Measurements from ENCODE around the gene EEF2K. TPM values are rescaled to one million over a fixed set of nuclear protein-coding genes. Genes with fewer than 3 reads are reported as not detected.

The EEF2K gene
- total RNA-seq, 1 experiment from 2014 or later: 9.1 TPM

DNA sequence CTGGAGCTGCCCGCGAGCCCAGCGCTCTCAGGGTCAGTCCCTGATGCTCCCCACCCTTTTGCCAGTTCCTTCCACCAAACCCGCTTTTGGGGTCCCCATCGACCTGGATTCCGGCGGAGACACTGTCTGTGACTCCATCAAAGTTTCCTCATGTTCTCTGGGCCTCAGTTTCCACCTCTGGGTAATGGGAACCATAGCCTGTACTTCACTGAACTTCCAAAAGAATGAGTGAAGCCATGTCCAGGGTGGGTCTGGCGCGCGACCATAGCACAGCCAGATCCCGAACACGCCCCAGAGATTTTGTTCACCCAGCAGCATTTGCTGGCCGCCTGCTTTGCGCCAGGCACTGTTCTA lies 43.4 kb upstream of the EEF2K start:
- Histone ChIP-seq H3K79me2 (ENCODE audit: low read length) (no peaks in the 10 kb centered on the region), H3K9ac (ENCODE audit: low read length) (no peak overlapping the region), H3K4me3 (ENCODE audit: low read length) (no peak overlapping the region), H3K36me3 (ENCODE audit: low read depth, low read length) (no peaks in the 10 kb centered on the region), H3K9me2 (replicated peaks; ENCODE audit: low read length) (no peaks in the 10 kb centered on the region), H3K27ac (ENCODE audit: low read length) (no peak overlapping the region), H3K4me2 (ENCODE audit: low read length) (no peak overlapping the region), H3K9me3 (ENCODE audit: low read length) (no peaks in the 10 kb centered on the region), H2AFZ (ENCODE audit: low read length) (no peak overlapping the region), H3F3A (ENCODE audit: low read length, unreplicated experiment) (no peaks in the 10 kb centered on the region), H4K20me1 (ENCODE audit: low read length) (no peaks in the 10 kb centered on the region), H3K27me3 (ENCODE audit: low read length) (no peaks in the 10 kb centered on the region), H3K4me1 (ENCODE audit: insufficient read depth, low read length) (no peaks in the 10 kb centered on the region)
- ChIA-PET POLR2A (ENCODE audit: unreplicated experiment) (no interaction called here), CTCF (no interaction called here)
- intact Hi-C loops (cut with micrococcal nuclease): no loop called here
- ATAC-seq (no peak), DNase-seq (no peak)
- TF ChIP-seq EZH2phosphoT487 (IDR thresholded peaks at IDR 0.05; ENCODE audit: borderline replicate concordance, low read length): no peak
- TF ChIP-seq, protein P1, sequence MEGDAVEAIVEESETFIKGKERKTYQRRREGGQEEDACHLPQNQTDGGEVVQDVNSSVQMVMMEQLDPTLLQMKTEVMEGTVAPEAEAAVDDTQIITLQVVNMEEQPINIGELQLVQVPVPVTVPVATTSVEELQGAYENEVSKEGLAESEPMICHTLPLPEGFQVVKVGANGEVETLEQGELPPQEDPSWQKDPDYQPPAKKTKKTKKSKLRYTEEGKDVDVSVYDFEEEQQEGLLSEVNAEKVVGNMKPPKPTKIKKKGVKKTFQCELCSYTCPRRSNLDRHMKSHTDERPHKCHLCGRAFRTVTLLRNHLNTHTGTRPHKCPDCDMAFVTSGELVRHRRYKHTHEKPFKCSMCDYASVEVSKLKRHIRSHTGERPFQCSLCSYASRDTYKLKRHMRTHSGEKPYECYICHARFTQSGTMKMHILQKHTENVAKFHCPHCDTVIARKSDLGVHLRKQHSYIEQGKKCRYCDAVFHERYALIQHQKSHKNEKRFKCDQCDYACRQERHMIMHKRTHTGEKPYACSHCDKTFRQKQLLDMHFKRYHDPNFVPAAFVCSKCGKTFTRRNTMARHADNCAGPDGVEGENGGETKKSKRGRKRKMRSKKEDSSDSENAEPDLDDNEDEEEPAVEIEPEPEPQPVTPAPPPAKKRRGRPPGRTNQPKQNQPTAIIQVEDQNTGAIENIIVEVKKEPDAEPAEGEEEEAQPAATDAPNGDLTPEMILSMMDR (conservative IDR thresholded peaks at IDR 0.05; ENCODE audit: low read depth, low read length): no peak
- TF ChIP-seq EZH2 (IDR thresholded peaks at IDR 0.05; ENCODE audit: low read length, unreplicated experiment): no peak
- no TSS peak for BruUV-seq (replicated peaks)

DNA sequence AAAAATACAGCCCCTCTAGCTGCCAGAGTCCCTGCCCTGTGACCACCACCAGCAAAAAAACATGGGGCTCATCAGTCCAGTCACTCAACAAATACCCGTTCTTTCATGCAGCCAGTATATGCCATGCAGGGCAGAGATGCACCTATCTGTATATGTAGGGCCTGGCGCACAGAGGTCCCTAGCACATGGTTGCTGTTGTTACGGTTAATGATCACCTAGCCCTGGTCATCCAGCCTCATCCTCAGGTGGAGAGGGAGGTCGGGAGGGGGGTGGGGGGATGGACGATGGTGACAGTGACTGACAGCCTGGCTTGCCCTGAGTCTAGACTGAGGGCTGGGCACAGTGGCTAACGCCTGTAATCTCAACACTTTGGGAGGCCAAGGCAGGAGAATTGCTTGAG lies 42.3 kb upstream of the EEF2K start:
- H3K4me3 ChIP-seq (ENCODE audit: low read length): no peak overlapping the region
- H2AFZ ChIP-seq (ENCODE audit: low read length): no peak overlapping the region
- no peak overlapping the region for H3K9ac ChIP-seq (ENCODE audit: low read length)
- POLR2A ChIA-PET (ENCODE audit: unreplicated experiment): no interaction called here
- no peak overlapping the region for H3K4me2 ChIP-seq (ENCODE audit: low read length)
- ATAC-seq (no peak), DNase-seq (no peak)
- no peaks in the 10 kb centered on the region for H3K36me3 ChIP-seq (ENCODE audit: low read depth, low read length)
- H3K9me3 ChIP-seq (ENCODE audit: low read length): no peaks in the 10 kb centered on the region
- no peaks in the 10 kb centered on the region for H3K27me3 ChIP-seq (ENCODE audit: low read length)
- H3K79me2 ChIP-seq (ENCODE audit: low read length): no peaks in the 10 kb centered on the region
- H3K9me2 ChIP-seq (replicated peaks; ENCODE audit: low read length): no peaks in the 10 kb centered on the region
- no TSS peak for BruUV-seq (replicated peaks)
- TF ChIP-seq, protein P1 (conservative IDR thresholded peaks at IDR 0.05; ENCODE audit: low read depth, low read length): no peak
- TF ChIP-seq EZH2phosphoT487 (IDR thresholded peaks at IDR 0.05; ENCODE audit: borderline replicate concordance, low read length) (no peak), EZH2 (IDR thresholded peaks at IDR 0.05; ENCODE audit: low read length, unreplicated experiment) (no peak)
- CTCF ChIA-PET: no interaction called here
- H4K20me1 ChIP-seq (ENCODE audit: low read length): no peaks in the 10 kb centered on the region
- no peaks in the 10 kb centered on the region for H3F3A ChIP-seq (ENCODE audit: low read length, unreplicated experiment)
- no peak overlapping the region for H3K27ac ChIP-seq (ENCODE audit: low read length)
- intact Hi-C loops (cut with micrococcal nuclease): no loop called here
- H3K4me1 ChIP-seq (ENCODE audit: insufficient read depth, low read length): no peaks in the 10 kb centered on the region

- Histone ChIP-seq H3K9me2 (replicated peaks; ENCODE audit: low read length) (no peaks in the 10 kb centered on the region), H2AFZ (ENCODE audit: low read length) (no peak overlapping the region), H3F3A (ENCODE audit: low read length, unreplicated experiment) (no peaks in the 10 kb centered on the region), H3K4me3 (ENCODE audit: low read length) (no peak overlapping the region), H3K4me1 (ENCODE audit: insufficient read depth, low read length) (no peaks in the 10 kb centered on the region), H3K36me3 (ENCODE audit: low read depth, low read length) (no peaks in the 10 kb centered on the region), H3K27me3 (ENCODE audit: low read length) (no peaks in the 10 kb centered on the region), H3K9me3 (ENCODE audit: low read length) (no peaks in the 10 kb centered on the region), H4K20me1 (ENCODE audit: low read length) (no peaks in the 10 kb centered on the region), H3K79me2 (ENCODE audit: low read length) (no peaks in the 10 kb centered on the region), H3K27ac (ENCODE audit: low read length) (no peak overlapping the region), H3K9ac (ENCODE audit: low read length) (no peak overlapping the region), H3K4me2 (ENCODE audit: low read length) (no peak overlapping the region)
- intact Hi-C loops (cut with micrococcal nuclease): no loop called here
- ATAC-seq: no peak
- POLR2A ChIA-PET (ENCODE audit: unreplicated experiment): no interaction called here
- BruUV-seq (replicated peaks): no TSS peak
- TF ChIP-seq, protein P1 (conservative IDR thresholded peaks at IDR 0.05; ENCODE audit: low read depth, low read length): no peak
- CTCF ChIA-PET: no interaction called here
- DNase-seq: no peak
Observed at GRCh38 chr16:22164482-22164881, 41.6 kb upstream of the EEF2K start.
